GM21576 (cell line): ENCODE measurements around the gene TNFSF9.
"Not testable (repeated sequence)": the region's sequence is repeated elsewhere in the genome, so short reads cannot be mapped to it uniquely, and the experiment has no call there.

ENCODE experiments used
- ATAC-seq: cut with Tn5 transposase; IDR thresholded peaks from one replicate; pipeline ENCODE4 v1.9.1; 2021; ENCODE audit warnings: mild to moderate bottlenecking, moderate library complexity; ENCODE audit not compliant: unreplicated experiment

Gene TNFSF9

DNA sequence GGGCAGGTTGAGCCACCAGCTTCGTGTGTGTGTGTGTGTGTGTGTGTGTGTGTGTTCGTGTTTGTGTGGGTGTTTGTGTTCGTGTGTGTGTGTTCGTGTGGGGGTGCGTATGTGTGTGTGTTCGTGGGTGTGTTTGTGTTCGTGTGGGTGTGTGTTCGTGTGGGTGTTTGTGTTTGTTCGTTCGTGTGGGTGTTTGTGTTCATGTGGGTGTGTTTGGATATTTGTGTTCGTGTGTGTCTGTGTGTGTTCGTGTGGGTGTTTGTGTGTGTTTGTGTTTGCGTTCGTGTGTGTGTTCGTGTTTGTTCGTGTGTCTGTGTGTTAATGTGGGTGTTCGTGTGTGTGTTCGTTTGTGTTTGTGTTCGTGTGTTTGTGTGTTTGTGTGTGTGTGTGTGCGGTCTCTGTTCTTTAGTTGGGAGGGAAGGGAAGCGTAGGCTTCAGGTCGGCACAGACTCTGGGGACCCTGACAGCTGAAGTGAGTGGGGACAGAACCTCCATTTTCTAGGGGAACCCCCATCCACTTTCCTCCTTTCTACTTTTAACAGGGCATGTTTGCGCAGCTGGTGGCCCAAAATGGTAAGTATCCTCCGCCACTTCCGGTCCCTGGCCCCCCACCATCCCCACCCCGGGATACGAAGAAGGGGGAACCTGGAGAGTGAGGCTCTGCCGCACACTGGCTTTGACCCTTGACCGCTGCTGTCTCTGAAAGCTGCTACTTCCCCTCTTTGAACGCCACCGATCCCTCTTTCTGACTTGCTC, 1.6 kb downstream of the TNFSF9 start:
- ATAC-seq = no peak

- ATAC-seq = no peak
Measured at GRCh38 chr19:6533000-6533328, 2.1 kb downstream of the TNFSF9 start.

DNA sequence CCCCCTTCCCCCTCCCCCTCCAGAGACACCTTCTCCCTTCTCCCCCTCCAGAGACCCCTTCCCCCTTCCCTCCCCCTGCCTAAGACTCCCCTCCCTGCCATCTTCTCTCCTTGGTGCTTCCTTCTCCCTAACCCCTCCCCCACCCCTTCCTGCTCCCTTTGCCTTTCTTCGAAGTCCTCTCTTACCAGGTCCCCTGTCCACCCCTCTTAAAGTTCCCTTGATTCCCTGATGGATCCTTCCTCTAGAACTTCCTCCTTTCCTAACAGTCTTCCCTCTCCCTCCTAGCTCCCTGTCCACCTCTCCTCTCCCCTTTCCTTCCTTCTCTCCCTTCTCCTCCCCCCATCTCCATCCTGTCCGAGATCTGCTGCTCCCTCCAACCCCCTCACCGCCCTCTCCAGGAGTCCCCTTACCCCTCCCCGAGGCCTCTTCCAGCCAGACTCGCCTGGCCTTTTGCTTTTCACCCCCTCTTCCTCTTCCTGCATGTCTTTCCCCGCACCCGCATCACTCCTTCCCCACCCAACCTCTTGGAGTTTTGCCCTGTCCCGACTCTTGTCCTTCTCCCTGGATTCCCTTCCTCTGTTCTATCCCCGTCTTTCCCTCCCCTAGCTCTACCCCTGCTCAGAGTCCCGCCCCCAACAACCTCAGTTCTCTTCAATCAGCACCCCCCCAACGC, 3.1 kb downstream of the TNFSF9 start:
- no peak for ATAC-seq

- ATAC-seq = no peak
Measured at GRCh38 chr19:6534451-6535093, 3.7 kb downstream of the TNFSF9 start.

- no peak for ATAC-seq
Measured at GRCh38 chr19:6535558-6536137, 4.8 kb downstream of the TNFSF9 start.

- ATAC-seq = no peak
Measured at GRCh38 chr19:6539514-6539913, 8.7 kb downstream of the TNFSF9 start.

DNA sequence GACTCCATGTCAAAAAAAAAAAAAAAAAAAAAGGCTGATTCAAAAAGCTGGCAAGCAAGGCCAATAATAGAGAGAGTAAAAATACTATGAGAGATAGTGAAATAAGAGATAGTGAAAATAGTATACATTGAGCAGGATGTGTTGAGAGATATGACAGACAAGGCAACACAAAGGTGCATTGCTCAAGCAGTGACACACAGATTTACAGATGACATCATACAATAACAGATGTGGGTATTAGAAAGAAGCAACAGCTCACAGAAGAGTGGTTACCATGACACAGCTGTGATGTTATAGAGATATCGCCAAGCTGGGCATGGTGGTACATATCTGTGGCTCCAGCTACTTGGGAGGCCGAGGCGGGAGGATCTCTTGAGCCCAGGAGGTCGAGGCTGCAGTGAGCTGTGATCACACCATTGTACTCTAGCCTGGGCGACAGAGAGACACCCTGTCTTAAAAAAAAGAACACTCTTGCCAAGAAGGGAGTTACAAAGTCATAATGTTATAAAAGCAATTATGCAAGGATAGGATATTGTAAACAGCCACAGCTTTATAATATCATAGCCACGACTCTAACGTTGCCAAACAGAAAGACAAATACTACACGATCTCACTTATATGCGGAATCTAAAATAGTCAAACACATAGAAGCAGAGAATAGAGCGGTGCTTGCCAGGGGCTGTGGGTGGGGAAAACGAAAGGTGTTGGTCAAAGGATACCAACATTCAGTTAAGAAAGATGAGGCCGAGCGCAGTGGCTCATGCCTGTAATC, 10.3 kb downstream of the TNFSF9 start:
- no peak for ATAC-seq

GRCh38 chr19:6543866-6544347, 13.1 kb downstream of the TNFSF9 start:
- no peak for ATAC-seq

DNA sequence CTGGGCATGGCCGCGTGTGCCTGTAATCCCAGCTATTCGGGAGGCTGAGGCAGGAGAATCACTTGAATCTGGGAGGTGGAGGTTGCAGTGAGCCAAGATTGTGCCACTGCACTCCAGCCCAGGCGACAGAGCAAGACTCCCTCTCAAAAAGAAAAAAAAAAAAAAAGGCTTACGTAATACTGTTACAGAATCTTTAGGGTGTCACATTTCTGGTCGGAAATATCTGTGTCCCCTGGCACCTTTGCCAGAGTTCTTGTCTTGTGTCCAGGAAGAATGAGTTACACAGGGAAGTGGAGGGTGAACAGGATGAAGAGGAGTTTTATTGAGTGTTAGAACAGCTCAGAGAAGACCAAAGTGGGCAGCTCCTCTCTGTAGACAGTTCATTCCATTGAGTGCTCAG, 19.9 kb downstream of the TNFSF9 start:
- not testable (repeated sequence) for ATAC-seq

- no peak for ATAC-seq
Measured at GRCh38 chr19:6551091-6551490, 20.3 kb downstream of the TNFSF9 start.

DNA sequence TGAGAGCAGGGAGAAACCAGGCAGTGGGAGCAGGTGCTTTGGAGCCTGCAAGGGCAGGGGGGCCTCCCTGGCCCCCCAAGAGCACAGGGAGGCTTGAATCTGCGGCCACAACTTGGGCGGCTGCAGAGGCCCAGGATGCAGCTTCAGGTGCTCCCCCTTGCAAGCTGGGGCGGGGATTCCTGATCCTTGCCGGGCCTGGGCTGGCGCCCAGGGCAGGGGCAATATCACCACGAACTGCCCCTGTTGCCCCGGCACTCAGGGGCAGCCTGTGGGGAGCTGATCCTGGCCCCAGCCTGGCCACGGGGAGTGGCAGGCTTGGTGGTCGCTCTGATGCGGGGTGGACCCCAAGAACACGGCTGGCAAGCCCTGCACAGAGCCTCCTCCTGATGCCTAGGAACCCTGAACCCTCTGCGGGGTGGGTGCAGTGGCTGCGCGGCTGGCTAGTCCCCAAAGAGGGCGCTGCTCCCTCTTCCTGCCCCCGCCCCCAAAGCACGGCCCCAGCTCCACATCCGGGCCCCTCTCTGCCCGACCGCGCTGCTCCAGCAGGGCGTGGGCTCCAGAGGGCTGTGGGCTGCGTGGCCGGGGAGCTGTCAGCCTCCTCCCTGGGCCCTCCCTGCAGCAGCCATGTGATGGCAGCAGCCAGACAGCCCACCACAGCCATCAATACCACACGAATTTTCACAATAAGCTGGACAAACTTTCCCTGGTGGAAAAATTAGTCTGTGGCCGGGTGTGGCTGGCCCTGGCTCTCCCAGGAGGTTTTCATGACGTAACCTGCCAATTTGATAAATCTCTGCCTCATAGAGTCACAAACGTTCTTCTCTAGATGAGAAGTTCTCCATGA, 21.0 kb downstream of the TNFSF9 start:
- no peak for ATAC-seq

DNA sequence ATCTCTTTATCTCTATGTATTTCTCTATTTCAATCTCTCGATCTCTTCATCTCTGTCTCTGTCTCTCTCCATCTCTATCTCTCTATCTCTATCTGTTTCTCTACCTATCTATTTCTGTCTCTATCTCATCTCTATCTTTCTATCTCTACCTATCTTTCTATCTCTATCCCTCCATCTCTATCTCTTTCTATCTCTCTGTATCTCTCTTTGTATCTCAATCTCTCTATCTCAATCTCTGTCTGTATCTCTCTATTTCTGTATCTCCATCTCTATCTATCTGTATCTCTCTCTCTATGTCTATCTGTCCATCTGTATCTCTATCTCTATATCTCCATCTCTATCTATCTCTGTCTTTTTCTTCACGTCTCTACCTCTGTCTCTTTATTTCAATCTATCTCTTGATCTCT, 25.2 kb downstream of the TNFSF9 start:
- ATAC-seq = no peak

GRCh38 chr19:6556480-6557195, 25.8 kb downstream of the TNFSF9 start:
- ATAC-seq = no peak

- not testable (repeated sequence) for ATAC-seq
Measured at GRCh38 chr19:6562437-6562836, 31.6 kb downstream of the TNFSF9 start.

GRCh38 chr19:6564393-6564792, 33.6 kb downstream of the TNFSF9 start:
- ATAC-seq = no peak

DNA sequence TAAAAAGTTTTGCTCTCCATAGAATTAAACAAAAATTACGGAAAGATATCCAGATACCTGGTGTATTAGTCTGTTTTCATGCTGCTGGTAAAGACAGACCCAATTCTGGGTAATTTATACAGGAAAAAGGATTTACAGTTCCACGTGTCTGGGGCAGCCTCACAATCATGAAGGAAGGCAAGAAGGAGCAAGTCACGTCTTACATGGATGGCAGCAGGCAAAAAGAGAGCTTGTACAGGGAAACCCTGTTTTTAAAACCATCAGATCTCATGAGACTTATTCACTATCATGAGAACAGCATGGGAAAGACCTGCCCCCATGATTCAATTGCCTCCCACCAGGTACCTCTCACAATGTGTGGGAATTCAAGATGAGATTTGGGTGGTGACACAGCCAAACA, 35.9 kb downstream of the TNFSF9 start:
- ATAC-seq = not testable (repeated sequence)

DNA sequence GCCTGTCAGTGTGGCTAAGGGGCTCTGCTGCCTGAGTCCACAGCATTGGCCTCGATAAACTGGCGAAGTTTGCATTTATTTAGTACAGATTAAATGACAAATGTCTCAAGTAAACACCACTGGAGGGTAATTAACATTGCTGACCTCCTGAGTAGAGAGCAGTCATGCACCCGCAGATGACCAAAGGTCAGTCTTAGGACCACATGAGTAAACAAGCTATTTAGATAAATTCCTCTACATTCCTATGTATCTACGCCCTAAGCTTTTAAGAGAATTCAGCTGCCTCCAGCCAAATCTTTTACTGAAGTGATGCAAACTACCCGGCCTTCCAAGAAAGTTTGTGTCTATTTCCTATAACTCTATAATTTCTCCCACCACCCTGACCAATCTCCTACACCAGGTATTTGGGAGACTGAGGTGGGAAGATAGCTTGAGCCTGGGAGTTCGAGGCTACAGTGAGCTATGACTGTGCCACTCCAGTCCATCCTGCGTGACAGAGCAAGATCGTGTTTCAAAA, 37.2 kb downstream of the TNFSF9 start:
- no peak for ATAC-seq

DNA sequence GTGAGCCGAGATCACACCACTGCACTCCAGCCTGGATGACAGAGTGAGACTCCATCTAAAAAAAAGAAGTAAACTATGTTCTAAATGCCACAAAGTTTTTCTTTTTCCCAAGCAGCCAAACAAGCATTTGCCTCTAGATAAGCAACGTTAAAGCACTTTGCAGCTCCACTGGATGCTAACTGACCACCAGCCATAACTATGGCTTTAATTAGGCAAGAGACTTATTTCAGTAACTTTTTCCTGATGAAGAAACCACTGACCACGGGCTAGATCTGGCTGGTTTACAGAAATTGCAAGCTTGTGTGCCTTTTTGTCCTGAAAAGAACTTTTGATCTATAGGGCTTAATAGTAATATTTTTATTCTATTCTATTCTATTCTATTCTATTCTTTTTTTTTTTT, 38.0 kb downstream of the TNFSF9 start:
- ATAC-seq = no peak

DNA sequence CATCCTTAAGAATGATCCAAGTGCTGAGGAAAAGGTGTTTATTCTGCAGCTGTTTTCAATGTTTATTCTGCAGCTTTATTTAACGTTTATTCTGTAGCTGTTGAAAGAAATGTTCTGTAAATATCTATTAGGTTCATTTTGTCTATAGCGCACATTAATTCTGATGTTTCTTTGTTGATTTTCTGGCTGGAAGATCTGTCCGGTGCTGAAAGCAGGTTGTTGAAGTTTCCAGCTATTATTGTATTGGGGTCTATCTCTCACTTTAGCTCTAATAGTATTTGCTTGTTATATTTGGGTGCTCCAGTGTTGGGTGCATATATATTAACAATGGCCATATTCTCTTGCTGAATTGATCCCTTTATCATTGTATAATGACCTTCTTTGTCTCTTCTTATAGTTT, 39.9 kb downstream of the TNFSF9 start:
- ATAC-seq = no peak
